Measurements from ENCODE around the gene CC2D1B. TPM values are rescaled to one million over a fixed set of nuclear protein-coding genes. Genes with fewer than 3 reads are reported as not detected.

The CC2D1B gene, protein sequence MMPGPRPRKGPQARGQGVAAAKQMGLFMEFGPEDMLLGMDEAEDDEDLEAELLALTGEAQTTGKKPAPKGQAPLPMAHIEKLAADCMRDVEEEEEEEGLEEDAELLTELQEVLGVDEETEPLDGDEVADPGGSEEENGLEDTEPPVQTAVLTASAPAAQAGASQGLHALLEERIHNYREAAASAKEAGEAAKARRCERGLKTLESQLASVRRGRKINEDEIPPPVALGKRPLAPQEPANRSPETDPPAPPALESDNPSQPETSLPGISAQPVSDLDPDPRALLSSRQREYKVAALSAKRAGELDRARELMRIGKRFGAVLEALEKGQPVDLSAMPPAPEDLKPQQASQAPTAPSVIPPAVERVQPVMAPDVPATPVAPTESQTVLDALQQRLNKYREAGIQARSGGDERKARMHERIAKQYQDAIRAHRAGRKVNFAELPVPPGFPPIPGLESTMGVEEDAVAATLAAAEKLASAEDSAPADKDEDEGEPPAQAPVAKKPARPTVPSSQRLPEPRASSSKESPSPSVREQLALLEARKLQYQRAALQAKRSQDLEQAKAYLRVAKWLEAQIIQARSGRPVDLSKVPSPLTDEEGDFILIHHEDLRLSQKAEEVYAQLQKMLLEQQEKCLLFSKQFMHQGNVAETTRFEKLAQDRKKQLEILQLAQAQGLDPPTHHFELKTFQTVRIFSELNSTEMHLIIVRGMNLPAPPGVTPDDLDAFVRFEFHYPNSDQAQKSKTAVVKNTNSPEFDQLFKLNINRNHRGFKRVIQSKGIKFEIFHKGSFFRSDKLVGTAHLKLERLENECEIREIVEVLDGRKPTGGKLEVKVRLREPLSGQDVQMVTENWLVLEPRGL
- total RNA-seq (10 to 100 TPM; 31.3 to 36.0 TPM), polyA plus RNA-seq (10 to 100 TPM in 1 of 2 donors, 1 to 10 TPM in 1; 7.6 to 18.8 TPM)
- long read RNA-seq, donor 1, transcript CC2D1B-201 (25 exons, 3,377 nt): major isoform, 8 of 24 reads
- long read RNA-seq, donor 1, partial matches to known transcripts: 8 of 24 reads
- long read RNA-seq, donor 1, other reads (novel, unspliced or antisense): 8 of 24 reads
- long read RNA-seq, donor 2, partial matches to known transcripts: 3 of 13 reads
- long read RNA-seq, donor 2, other reads (novel, unspliced or antisense): 8 of 13 reads

DNA sequence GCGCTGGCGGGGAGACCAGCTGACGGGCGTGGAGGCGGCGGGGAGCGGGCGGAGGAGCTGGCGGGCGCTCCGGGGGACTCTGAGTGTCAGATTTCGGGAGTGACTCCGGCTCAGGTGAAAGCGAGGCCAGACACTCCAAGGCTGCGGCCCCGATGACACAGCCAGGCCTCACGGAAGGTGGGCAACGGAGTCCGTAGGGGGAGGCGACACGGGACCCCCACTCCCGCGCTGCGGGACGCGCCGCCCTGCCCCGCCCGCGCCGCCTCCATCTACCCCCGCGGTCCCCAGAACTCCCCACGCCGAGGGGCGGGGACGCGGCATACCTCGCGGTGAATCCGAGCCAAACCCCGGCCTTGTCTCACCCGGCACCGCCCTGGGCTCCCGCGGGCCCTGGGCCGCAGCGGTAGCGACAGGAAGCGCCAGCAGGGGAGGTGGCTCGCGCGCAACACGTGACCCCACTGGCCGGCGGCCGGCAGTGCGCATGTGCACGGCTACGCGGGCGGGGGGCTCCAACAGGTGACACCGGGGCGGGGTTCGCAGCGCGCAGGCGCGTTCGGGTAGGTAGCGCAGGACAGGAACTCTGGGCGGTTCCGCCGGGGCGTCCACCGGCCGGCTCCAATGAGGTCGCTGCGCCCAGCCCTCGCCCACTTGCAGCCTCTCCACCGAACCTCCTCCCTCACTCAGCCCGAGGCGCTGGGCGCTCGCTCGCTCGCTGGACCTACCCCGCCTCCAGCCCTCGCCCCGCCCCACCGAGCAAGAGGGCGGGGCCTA lies at the start of gene CC2D1B:
CC2D1B (minus strand) TSS at position 460 of the 771 bp plus-strand sequence. CDS start 1,585 bp downstream, outside the sequence.
- Histone ChIP-seq H3K27ac (ENCODE audit: low read depth in 1 of 2, low read length in 2 of 2) (peak within 1 kb of the TSS; percentile 45 to 62), H3K27me3 (ENCODE audit: control insufficient read depth in 1 of 2, insufficient read depth in 2 of 2, low read length in 1 of 2) (no peaks in the 10 kb centered on the region), H3K4me3 (ENCODE audit: low read length in 2 of 2) (peak within 1 kb of the TSS; percentile 73 to 83), H3K9me3 (ENCODE audit: control insufficient read depth, low read length) (no peaks in the 10 kb centered on the region), H3K36me3 (ENCODE audit: control insufficient read depth in 1 of 2, insufficient read depth in 2 of 2, low read length in 1 of 2) (peaks cover 0 to 4% of the 10 kb centered on the region in 2 donors), H3K4me1 (ENCODE audit: control insufficient read depth in 1 of 2, insufficient read depth in 2 of 2, low read length in 2 of 2) (peaks cover 0 to 4% of the 10 kb centered on the region in 2 donors)
- DNase-seq (peak; percentile 99), ATAC-seq (ENCODE audit: low FRiP score) (peak; percentile 96)
- WGBS, 2 donors: 0% methylated on average over 77 to 92 of the region's 92 CpGs
- intact Hi-C loops (cut with DNase I): loop anchor here in 1 of 2 donors (2.0 kb wide), 1 partner anchor 39 kb away; the partner anchor contains the start of genes ORC1 and PRPF38A

DNA sequence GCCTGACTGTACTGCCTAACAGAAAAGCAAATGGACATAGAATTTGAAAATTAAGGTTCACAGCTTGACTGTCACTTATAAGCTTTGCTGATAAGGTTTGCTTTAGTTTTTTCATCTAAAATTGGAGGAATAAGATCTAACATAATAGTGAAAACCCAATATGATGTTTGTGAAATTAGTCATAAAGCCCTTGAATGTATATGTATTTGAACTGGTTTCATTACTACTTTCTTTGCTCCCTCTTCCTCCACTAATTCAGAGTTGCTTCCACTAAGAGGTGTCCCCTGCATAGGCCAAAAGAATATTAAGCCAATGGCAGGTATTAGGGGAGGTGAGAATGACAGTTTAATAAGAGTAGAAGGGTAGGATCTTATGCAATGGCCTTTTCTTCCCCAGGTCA lies 48.9 kb upstream of the CC2D1B start:
- no peak overlapping the region for H3K4me3 ChIP-seq (ENCODE audit: low read length in 2 of 2)
- intact Hi-C loops (cut with DNase I): no loop called here
- no peaks in the 10 kb centered on the region for H3K4me1 ChIP-seq (ENCODE audit: control insufficient read depth in 1 of 2, insufficient read depth in 2 of 2, low read length in 2 of 2)
- no peaks in the 10 kb centered on the region for H3K9me3 ChIP-seq (ENCODE audit: control insufficient read depth, low read length)
- DNase-seq (no peak), ATAC-seq (ENCODE audit: low FRiP score) (no peak)
- no peaks in the 10 kb centered on the region for H3K27me3 ChIP-seq (ENCODE audit: control insufficient read depth in 1 of 2, insufficient read depth in 2 of 2, low read length in 1 of 2)
- H3K36me3 ChIP-seq (ENCODE audit: control insufficient read depth in 1 of 2, insufficient read depth in 2 of 2, low read length in 1 of 2): peaks cover 10 to 11% of the 10 kb centered on the region in 2 donors
- H3K27ac ChIP-seq (ENCODE audit: low read depth in 1 of 2, low read length in 2 of 2): no peak overlapping the region

DNA sequence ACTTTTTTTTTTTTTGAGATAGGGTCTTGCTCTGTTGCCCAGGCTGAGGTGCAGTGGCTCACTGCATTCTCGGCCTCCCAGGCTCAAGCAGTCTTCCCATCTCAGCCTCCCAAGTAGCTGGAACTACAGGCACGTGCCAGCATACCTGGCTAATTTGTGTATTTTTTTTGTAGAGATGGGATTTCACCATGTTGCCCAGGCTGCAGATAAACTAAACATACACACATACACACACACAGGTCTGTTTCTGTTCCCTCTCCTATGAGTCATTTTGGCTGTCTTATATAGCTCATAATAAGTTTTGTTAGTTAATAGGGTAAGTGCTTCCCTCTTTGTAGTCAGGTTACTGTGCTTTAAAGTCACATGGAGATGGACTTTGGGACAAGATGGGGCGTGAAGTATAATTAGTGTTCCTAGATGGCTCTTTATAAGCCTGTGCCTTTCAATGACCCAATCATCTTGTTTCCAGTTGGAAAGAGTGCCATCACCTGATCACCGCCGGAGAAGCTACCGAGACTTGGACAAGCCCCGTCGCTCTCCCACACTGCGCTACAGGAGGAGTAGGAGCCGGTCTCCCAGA lies 47.5 kb upstream of the CC2D1B start:
- DNase-seq (no peak), ATAC-seq (ENCODE audit: low FRiP score) (no peak)
- intact Hi-C loops (cut with DNase I): no loop called here
- H3K4me3 ChIP-seq (ENCODE audit: low read length in 2 of 2): no peak overlapping the region
- peaks cover 10 to 14% of the 10 kb centered on the region in 2 donors for H3K36me3 ChIP-seq (ENCODE audit: control insufficient read depth in 1 of 2, insufficient read depth in 2 of 2, low read length in 1 of 2)
- no peaks in the 10 kb centered on the region for H3K9me3 ChIP-seq (ENCODE audit: control insufficient read depth, low read length)
- no peaks in the 10 kb centered on the region for H3K4me1 ChIP-seq (ENCODE audit: control insufficient read depth in 1 of 2, insufficient read depth in 2 of 2, low read length in 2 of 2)
- H3K27me3 ChIP-seq (ENCODE audit: control insufficient read depth in 1 of 2, insufficient read depth in 2 of 2, low read length in 1 of 2): no peaks in the 10 kb centered on the region
- WGBS, 2 donors: 93% methylated on average over 10 of the region's 10 CpGs
- no peak overlapping the region for H3K27ac ChIP-seq (ENCODE audit: low read depth in 1 of 2, low read length in 2 of 2)

DNA sequence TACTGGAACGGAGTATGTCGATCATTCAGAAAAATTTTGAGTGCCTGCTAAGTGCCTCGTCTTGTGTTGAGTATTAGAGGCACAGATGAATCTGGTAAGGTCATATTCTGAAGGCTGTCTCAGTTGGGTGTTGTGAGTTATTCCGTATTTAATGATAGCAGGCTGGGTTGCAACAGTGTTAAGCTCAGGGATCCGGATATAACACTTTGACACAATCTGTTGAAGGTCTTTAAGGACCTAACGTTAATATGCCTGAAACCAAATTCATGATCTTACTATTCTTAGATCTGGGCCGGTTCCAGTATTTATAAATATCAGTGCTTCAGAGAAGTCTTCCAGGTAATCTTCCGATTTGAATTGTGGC lies 39.0 kb upstream of the CC2D1B start:
- Histone ChIP-seq H3K27ac (ENCODE audit: low read depth in 1 of 2, low read length in 2 of 2) (peak overlapping the region in 1 of 2 donors; percentile 91), H3K4me3 (ENCODE audit: low read length in 2 of 2) (peak overlapping the region; percentile 90 to 98), H3K9me3 (ENCODE audit: control insufficient read depth, low read length) (no peaks in the 10 kb centered on the region), H3K36me3 (ENCODE audit: control insufficient read depth in 1 of 2, insufficient read depth in 2 of 2, low read length in 1 of 2) (peaks cover 0 to 5% of the 10 kb centered on the region in 2 donors), H3K27me3 (ENCODE audit: control insufficient read depth in 1 of 2, insufficient read depth in 2 of 2, low read length in 1 of 2) (no peaks in the 10 kb centered on the region), H3K4me1 (ENCODE audit: control insufficient read depth in 1 of 2, insufficient read depth in 2 of 2, low read length in 2 of 2) (peaks cover 0 to 2% of the 10 kb centered on the region in 2 donors)
- ATAC-seq (ENCODE audit: low FRiP score) (no peak), DNase-seq (no peak)
- WGBS, 2 donors: 3 to 5% methylated on average over 8 of the region's 8 CpGs
- intact Hi-C loops (cut with DNase I): loop anchor here in 1 of 2 donors (2.0 to 10.0 kb wide), 2 partner anchors 38 to 260 kb away; partner anchors contain the start of genes CC2D1B and ZFYVE9

DNA sequence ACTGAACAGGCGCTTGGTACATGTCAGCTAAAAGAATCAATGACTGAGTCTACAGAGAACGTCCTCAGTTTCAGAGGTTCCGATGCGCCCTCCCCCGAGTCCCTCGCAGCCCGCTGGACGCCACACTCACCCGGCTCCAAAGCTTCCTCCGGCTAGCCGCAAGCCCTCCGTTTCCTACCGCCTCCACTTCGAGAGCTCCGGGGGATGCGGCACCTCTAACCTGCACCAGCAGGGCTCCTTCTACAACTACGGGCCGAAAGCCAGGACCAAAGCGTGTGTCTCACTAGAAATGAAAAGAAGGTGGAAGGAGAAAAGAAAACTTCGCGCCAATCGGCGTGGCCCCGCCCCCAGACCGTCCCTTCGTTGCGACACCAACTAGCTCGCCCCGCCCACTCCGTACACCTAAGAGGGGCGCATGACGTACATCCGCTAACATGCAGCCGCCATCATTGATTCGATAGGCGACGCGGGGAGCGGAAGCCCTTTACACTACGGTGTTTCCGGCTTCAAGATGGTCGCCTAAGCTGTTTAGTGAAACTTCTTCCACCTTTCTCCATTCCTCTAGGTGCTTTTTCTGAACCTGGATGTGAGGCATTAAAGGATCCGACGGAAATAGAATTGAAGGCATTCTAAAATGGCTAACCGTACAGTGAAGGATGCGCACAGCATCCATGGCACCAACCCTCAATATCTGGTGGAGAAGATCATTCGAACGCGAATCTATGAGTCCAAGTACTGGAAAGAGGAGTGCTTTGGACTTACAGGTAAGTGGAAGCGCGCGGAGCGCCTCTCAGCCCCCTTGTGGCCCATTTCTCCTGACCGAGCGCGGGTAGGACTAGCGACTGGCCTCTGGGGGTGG lies 38.3 kb upstream of the CC2D1B start, which contains the start of the genes ORC1 and PRPF38A:
ORC1 (minus strand) TSS at position 308 of the 859 bp plus-strand sequence. CDS start 2,200 bp downstream, outside the sequence.
PRPF38A (plus strand) TSS at position 487 of the 859 bp plus-strand sequence; CDS start at position 635, 148 bp downstream.
- Histone ChIP-seq H3K9me3 (ENCODE audit: control insufficient read depth, low read length) (no peaks in the 10 kb centered on the region), H3K27me3 (ENCODE audit: control insufficient read depth in 1 of 2, insufficient read depth in 2 of 2, low read length in 1 of 2) (no peaks in the 10 kb centered on the region), H3K4me1 (ENCODE audit: control insufficient read depth in 1 of 2, insufficient read depth in 2 of 2, low read length in 2 of 2) (peaks cover 0 to 2% of the 10 kb centered on the region in 2 donors), H3K4me3 (ENCODE audit: low read length in 2 of 2) (peak within 1 kb of the TSS; percentile 90 to 98), H3K27ac (ENCODE audit: low read depth in 1 of 2, low read length in 2 of 2) (peak within 1 kb of the TSS in 1 of 2 donors; percentile 91), H3K36me3 (ENCODE audit: control insufficient read depth in 1 of 2, insufficient read depth in 2 of 2, low read length in 1 of 2) (peaks cover 0 to 5% of the 10 kb centered on the region in 2 donors)
- intact Hi-C loops (cut with DNase I): loop anchor here in 1 of 2 donors (2.0 to 10.0 kb wide), 2 partner anchors 38 to 260 kb away; partner anchors contain the start of genes CC2D1B and ZFYVE9
- DNase-seq (peak; percentile 98 to 99), ATAC-seq (ENCODE audit: low FRiP score) (peak; percentile 100)
- WGBS, 2 donors: 0% methylated on average over 57 of the region's 57 CpGs

DNA sequence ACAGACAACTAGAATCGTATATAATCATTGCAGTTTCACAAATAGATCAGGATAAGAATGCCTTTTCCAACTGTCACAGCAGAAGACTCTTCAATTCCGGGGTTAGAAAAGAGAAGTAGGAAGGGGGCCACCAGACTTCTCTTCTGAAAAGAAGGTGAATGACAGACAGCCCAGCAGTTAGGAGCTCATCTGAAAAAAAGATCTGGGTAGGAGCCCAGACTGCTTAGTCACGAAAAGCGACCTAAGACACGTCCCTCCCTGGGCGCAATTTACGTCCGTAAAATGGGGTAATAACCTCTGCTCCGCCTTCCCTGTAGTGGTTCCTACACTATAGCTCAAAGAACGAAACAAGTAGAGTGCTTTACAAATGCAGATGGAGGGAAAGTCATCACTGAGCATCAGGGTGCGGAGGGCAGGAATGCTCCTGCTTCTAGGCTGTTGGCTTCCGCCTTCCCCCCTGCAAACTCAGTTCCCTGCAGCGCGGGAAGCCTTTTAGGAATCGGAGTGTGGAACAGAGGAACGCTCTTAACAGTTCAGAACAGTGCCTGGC lies 37.6 kb upstream of the CC2D1B start:
- Histone ChIP-seq H3K4me1 (ENCODE audit: control insufficient read depth in 1 of 2, insufficient read depth in 2 of 2, low read length in 2 of 2) (peaks cover 0 to 2% of the 10 kb centered on the region in 2 donors), H3K36me3 (ENCODE audit: control insufficient read depth in 1 of 2, insufficient read depth in 2 of 2, low read length in 1 of 2) (peaks cover 0 to 4% of the 10 kb centered on the region in 2 donors), H3K27ac (ENCODE audit: low read depth in 1 of 2, low read length in 2 of 2) (no peak overlapping the region), H3K4me3 (ENCODE audit: low read length in 2 of 2) (peak overlapping the region; percentile 50 to 61), H3K27me3 (ENCODE audit: control insufficient read depth in 1 of 2, insufficient read depth in 2 of 2, low read length in 1 of 2) (no peaks in the 10 kb centered on the region), H3K9me3 (ENCODE audit: control insufficient read depth, low read length) (no peaks in the 10 kb centered on the region)
- peak; percentile 8 for ATAC-seq (ENCODE audit: low FRiP score)
- intact Hi-C loops (cut with DNase I): loop anchor here in 1 of 2 donors (2.0 to 10.0 kb wide), 2 partner anchors 37 to 259 kb away; partner anchors contain the start of genes CC2D1B and ZFYVE9
- 0% methylated on average over 16 of the region's 16 CpGs for WGBS, 2 donors
- DNase-seq: no peak
